Keratinocyte (primary cell): ENCODE results near the gene SAMD13. TPM values are rescaled to one million over a fixed set of nuclear protein-coding genes. Genes with fewer than 3 reads are reported as not detected.

Experiments used
- DNase-seq: peaks from one replicate; pipeline ENCODE4 v3.0.0-alpha.2; 2011; ENCODE audit warnings: low read depth, missing footprints, low spot score
- FAIRE-seq: peaks from 2 replicates; lab custom pipeline; 2011; peaks lifted over from hg19 to GRCh38; lab: Jason Lieb, UNC
- H2AFZ ChIP-seq: 2 replicates; pipeline ENCODE4 v1.6.0; 2012; ENCODE audit warnings: low read length, control low read depth, inconsistent platforms; ENCODE audit not compliant: control insufficient read depth
- H3K27ac ChIP-seq: 2 replicates; pipeline ENCODE4 v1.5.1; 2011; ENCODE audit warnings: low read length; ENCODE audit not compliant: control insufficient read depth, insufficient read depth
- H3K27me3 ChIP-seq: 3 replicates; pipeline ENCODE4 v1.6.0; 2011; ENCODE audit warnings: low read length; ENCODE audit not compliant: control insufficient read depth, insufficient read depth; ENCODE audit errors: extremely low read depth
- H3K36me3 ChIP-seq, 2 experiments: 2 replicates in 1 of 2; 3 replicates in 1 of 2; pipeline ENCODE4 v1.5.1; 2011; ENCODE audit warnings: low read length in 2 of 2, mild to moderate bottlenecking in 1 of 2; ENCODE audit not compliant: control insufficient read depth in 2 of 2, insufficient read depth in 2 of 2; ENCODE audit errors: extremely low read depth in 1 of 2
- H3K4me1 ChIP-seq: 3 replicates; pipeline ENCODE4 v1.5.1; 2011; ENCODE audit warnings: low read length; ENCODE audit not compliant: control insufficient read depth, insufficient read depth; ENCODE audit errors: extremely low read depth
- H3K4me2 ChIP-seq: 3 replicates; pipeline ENCODE4 v1.6.0; 2011; ENCODE audit warnings: low read depth, low read length; ENCODE audit not compliant: control insufficient read depth, insufficient read depth; ENCODE audit errors: extremely low read depth
- H3K4me3 ChIP-seq, 3 experiments: fragments of 200-600 bp in 1 of 3; sonication (generic) in 1 of 3; 2 replicates in 2 of 3; 3 replicates in 1 of 3; pipeline ENCODE4 v1.5.1; 2011 to 2016; ENCODE audit warnings: low read length in 3 of 3, mild to moderate bottlenecking in 3 of 3, control low read depth in 2 of 3, inconsistent platforms in 1 of 3, low read depth in 1 of 3, mixed read lengths in 1 of 3, mixed run types in 1 of 3, moderate library complexity in 1 of 3; ENCODE audit not compliant: control insufficient read depth in 2 of 3, insufficient read depth in 2 of 3; ENCODE audit errors: extremely low read depth in 1 of 3
- H3K79me2 ChIP-seq: 2 replicates; pipeline ENCODE4 v1.6.0; 2012; ENCODE audit warnings: low read length; ENCODE audit not compliant: control insufficient read depth, insufficient read depth
- H3K9ac ChIP-seq: 3 replicates; pipeline ENCODE4 v1.6.0; 2011; ENCODE audit warnings: low read length; ENCODE audit not compliant: control insufficient read depth, insufficient read depth; ENCODE audit errors: extremely low read depth
- H3K9me1 ChIP-seq: 3 replicates; pipeline ENCODE4 v1.6.0; 2011; ENCODE audit warnings: low read length; ENCODE audit not compliant: control insufficient read depth, insufficient read depth; ENCODE audit errors: extremely low read depth
- H3K9me3 ChIP-seq: 2 replicates; pipeline ENCODE4 v1.5.1; 2012; ENCODE audit warnings: low read depth, low read length; ENCODE audit not compliant: control insufficient read depth
- H4K20me1 ChIP-seq: 3 replicates; pipeline ENCODE4 v1.6.0; 2011; ENCODE audit warnings: low read length; ENCODE audit not compliant: control insufficient read depth, insufficient read depth; ENCODE audit errors: extremely low read depth
- CTCF ChIP-seq, 3 experiments: IDR thresholded peaks in 1 of 3; conservative IDR thresholded peaks in 1 of 3; optimal IDR thresholded peaks in 1 of 3; 2 replicates in 2 of 3; 3 replicates in 1 of 3; pipeline versions ENCODE3 to v1.5.1; 2011; ENCODE audit warnings: low read length in 3 of 3, mild to moderate bottlenecking in 3 of 3, moderate library complexity in 2 of 3, control low read depth in 1 of 3, inconsistent platforms in 1 of 3; ENCODE audit not compliant: insufficient read depth in 2 of 3; ENCODE audit errors: extremely low read depth in 1 of 3
- EZH2 ChIP-seq: IDR thresholded peaks from one replicate; pipeline ENCODE4 v1.6.1; 2012; ENCODE audit warnings: inconsistent platforms, mild to moderate bottlenecking, low read length, moderate library complexity
- dilution Hi-C: fragments of 300-500 bp; cut with MboI; formaldehyde crosslinking; loops from one replicate; pipeline ENCODE4 v1.7.0; 2020; ENCODE audit warnings: low sequenced_read_pairs; ENCODE audit not compliant: extremely low pct_ligation_motif_present
- polyA plus RNA-seq, 5 experiments: library from polyadenylated mRNA; depleted of rRNA in 3 of 5; stranded (reverse) in 3 of 5; stranded (forward) in 1 of 5; unstranded in 1 of 5; fragments of >200 nt; gene quantifications; 1 replicate in 1 of 5; 2 replicates in 3 of 5; 3 replicates in 1 of 5; pipeline versions ENCODE4 v1.2.1 to v1.2.3, GENCODE V29; 2011 to 2012; ENCODE audit warnings: missing spikeins in 2 of 5, low read depth in 1 of 5, low replicate concordance in 1 of 5

Gene SAMD13
- polyA plus RNA-seq, 1 donor (not counting 4 experiments of a cell fraction or from before 2014, with no cell fraction given): 0.75 TPM

DNA sequence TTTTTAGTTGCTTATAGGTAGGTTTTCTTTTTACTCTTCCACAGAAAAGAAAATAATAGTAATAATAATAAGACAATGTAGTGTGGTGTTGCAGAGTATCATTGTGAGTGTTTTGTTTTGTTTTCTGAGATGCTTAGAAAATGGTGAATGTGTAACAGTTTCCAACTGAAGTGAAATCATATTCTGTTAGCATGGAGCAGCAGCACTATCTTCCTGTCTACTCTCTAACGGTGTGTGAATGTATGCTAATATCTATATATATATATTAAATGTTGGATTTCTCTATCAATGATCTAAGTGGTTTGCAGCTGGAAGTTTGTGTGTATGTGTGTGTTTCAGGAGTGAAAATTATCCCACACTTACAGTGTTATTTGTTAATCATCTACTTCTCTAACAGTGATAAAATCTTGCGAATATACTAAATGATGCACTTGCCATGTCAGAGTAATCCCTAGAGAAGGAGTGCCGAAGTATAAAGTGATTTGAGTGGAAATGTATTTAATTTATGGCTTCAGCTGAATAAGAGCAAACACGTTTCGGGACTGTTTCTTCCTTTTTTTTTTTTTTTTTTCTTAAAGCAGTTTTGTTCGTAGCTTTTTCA is 377 bp downstream of the SAMD13 start:
- Histone ChIP-seq H2AFZ (no peak overlapping the region), H3K79me2 (no peaks in the 10 kb centered on the region), H3K27ac (no peak overlapping the region), H3K9me1 (peaks cover 2% of the 10 kb centered on the region), H3K4me3 (no peak overlapping the region), H3K4me2 (peak overlapping the region; percentile 77), H3K9ac (no peak overlapping the region), H3K4me1 (peaks cover 17% of the 10 kb centered on the region), H3K27me3 (no peaks in the 10 kb centered on the region), H3K36me3 (no peaks in the 10 kb centered on the region), H3K9me3 (no peaks in the 10 kb centered on the region), H4K20me1 (no peaks in the 10 kb centered on the region)
- no peak for DNase-seq
- no peak for FAIRE-seq
- TF ChIP-seq CTCF (optimal IDR thresholded peaks at IDR 0.05 in 1 of 3, IDR thresholded peaks at IDR 0.05 in 1 of 3, conservative IDR thresholded peaks at IDR 0.05 in 1 of 3; ENCODE audit: extremely low read depth in 1 of 3, insufficient read depth in 2 of 3, low read length in 3 of 3) (no peak), EZH2 (no peak)
- dilution Hi-C loops: no loop called here

GRCh38 chr1:84303314-84303830 is 1.9 kb downstream of the SAMD13 start:
- dilution Hi-C loops: no loop called here
- H3K79me2 ChIP-seq: no peaks in the 10 kb centered on the region
- no peaks in the 10 kb centered on the region for H3K9me3 ChIP-seq
- no peaks in the 10 kb centered on the region for H3K36me3 ChIP-seq
- H2AFZ ChIP-seq: peak overlapping the region; percentile 88
- H3K4me2 ChIP-seq: peak overlapping the region; percentile 77
- no peak overlapping the region for H3K9ac ChIP-seq
- TF ChIP-seq EZH2 (no peak), CTCF (optimal IDR thresholded peaks at IDR 0.05 in 1 of 3, IDR thresholded peaks at IDR 0.05 in 1 of 3, conservative IDR thresholded peaks at IDR 0.05 in 1 of 3; ENCODE audit: extremely low read depth in 1 of 3, insufficient read depth in 2 of 3, low read length in 3 of 3) (no peak)
- H3K4me3 ChIP-seq: peak overlapping the region in 2 of 3 experiments; percentile 55 to 56
- FAIRE-seq (no peak), DNase-seq (no peak)
- peaks cover 2% of the 10 kb centered on the region for H3K9me1 ChIP-seq
- no peaks in the 10 kb centered on the region for H4K20me1 ChIP-seq
- peaks cover 17% of the 10 kb centered on the region for H3K4me1 ChIP-seq
- H3K27me3 ChIP-seq: no peaks in the 10 kb centered on the region
- no peak overlapping the region for H3K27ac ChIP-seq
